H1 (cell line): Measurements from ENCODE around the gene TENT4A. TPM values are rescaled to one million over a fixed set of nuclear protein-coding genes. Genes with fewer than 3 reads are reported as not detected.

ENCODE experiments used
- NANOG ChIP-seq: IDR thresholded peaks from 2 replicates; pipeline ENCODE4 v1.6.1; 2011; ENCODE audit warnings: low read length, low read depth, mild to moderate bottlenecking, inconsistent platforms; ENCODE audit not compliant: insufficient read depth, poor library complexity, severe bottlenecking
- SP4 ChIP-seq: IDR thresholded peaks from 2 replicates; pipeline ENCODE4 v1.6.1; 2012; ENCODE audit warnings: low read length, inconsistent platforms
- polyA plus RNA-seq, 7 experiments: library from polyadenylated mRNA; depleted of rRNA in 3 of 7; stranded (reverse) in 5 of 7; unstranded in 2 of 7; fragments of >200 nt in 5 of 7; fragments of 200-250 nt in 2 of 7; gene quantifications; 1 replicate in 5 of 7; 2 replicates in 1 of 7; 4 replicates in 1 of 7; pipeline versions ENCODE4 v1.2.1 to v1.2.3, GENCODE V29; 2011 to 2013; ENCODE audit warnings: missing spikeins in 2 of 7, mixed read lengths in 2 of 7
- total RNA-seq: library from RNA; stranded (reverse); fragmentation: NEBNext Ultra II Directional; extraction: Animal tissue kit (Norgen Biotek cat#: 25700); gene quantifications from 2 replicates; pipeline ENCODE4 v1.2.1, GENCODE V29; 2021
- TF ChIP-seq, protein P1 (sequence below), 3 experiments: IDR thresholded peaks; 1 replicate in 2 of 3; 2 replicates in 1 of 3; pipeline versions ENCODE4 v1.5.1 to v1.6.1; 2011; ENCODE audit warnings: low read length in 3 of 3, mild to moderate bottlenecking in 3 of 3, inconsistent platforms in 2 of 3, low read depth in 1 of 3, moderate library complexity in 1 of 3; ENCODE audit not compliant: insufficient read depth in 1 of 3; ENCODE audit errors: control extremely low read depth in 1 of 3

The TENT4A gene
- total and polyA plus RNA-seq, 2 of the 8 experiments (the other 6 are each of a cell fraction or from before 2014, with no cell fraction given), result 8.9 to 25.1 TPM

DNA sequence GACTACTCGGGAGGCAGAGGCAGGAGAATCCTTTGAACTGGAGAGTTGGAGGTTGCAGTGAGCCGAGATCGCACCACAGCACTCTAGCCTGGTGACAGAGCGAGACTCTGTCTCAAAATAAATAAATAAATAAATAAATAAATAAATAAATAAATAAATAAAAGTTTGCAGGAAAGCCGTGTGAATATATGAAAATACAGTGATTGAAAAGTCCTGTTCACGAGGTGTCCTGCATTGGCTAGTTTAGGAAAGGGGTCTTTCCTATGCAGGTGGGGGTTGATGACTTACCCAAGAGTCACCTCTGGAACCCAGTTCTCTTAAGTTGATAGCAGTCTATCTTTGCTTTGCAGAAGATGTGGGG, 7.3 kb downstream of the TENT4A start (continued):
- TF ChIP-seq NANOG, result no peak
- TF ChIP-seq SP4, result no peak
- TF ChIP-seq, protein P1, sequence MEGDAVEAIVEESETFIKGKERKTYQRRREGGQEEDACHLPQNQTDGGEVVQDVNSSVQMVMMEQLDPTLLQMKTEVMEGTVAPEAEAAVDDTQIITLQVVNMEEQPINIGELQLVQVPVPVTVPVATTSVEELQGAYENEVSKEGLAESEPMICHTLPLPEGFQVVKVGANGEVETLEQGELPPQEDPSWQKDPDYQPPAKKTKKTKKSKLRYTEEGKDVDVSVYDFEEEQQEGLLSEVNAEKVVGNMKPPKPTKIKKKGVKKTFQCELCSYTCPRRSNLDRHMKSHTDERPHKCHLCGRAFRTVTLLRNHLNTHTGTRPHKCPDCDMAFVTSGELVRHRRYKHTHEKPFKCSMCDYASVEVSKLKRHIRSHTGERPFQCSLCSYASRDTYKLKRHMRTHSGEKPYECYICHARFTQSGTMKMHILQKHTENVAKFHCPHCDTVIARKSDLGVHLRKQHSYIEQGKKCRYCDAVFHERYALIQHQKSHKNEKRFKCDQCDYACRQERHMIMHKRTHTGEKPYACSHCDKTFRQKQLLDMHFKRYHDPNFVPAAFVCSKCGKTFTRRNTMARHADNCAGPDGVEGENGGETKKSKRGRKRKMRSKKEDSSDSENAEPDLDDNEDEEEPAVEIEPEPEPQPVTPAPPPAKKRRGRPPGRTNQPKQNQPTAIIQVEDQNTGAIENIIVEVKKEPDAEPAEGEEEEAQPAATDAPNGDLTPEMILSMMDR (IDR thresholded peaks at IDR 0.05; ENCODE audit: control extremely low read depth in 1 of 3, insufficient read depth in 1 of 3, low read depth in 1 of 3, low read length in 3 of 3), result no peak
